HCT116 (cell line): ENCODE results near the gene SPSB3. TPM values are rescaled to one million over a fixed set of nuclear protein-coding genes. Genes with fewer than 3 reads are reported as not detected.

Experiments
- ATAC-seq: fragments of 200-7000 bp; cut with Tn5 transposase; 2 replicates; pipeline ENCODE4 v1.9.1; 2020; ENCODE audit warnings: mild to moderate bottlenecking, moderate library complexity
- BruUV-seq: library from RNA; stranded (reverse); fragments of 400-500 nt; replicated peaks from 2 replicates; lab custom pipeline; 2021; lab: Mats Ljungman, UMichigan
- CTCF ChIA-PET: fragments of 300-600 bp; sonication (Branson Sonifier 250); formaldehyde crosslinking; loops from one replicate; lab custom pipeline; 2021; ENCODE audit warnings: antibody characterized with exemption; lab: Charles Lee
- POLR2A ChIA-PET: fragments of 300-600, 350-600 bp; sonication (Branson Sonifier 250); formaldehyde crosslinking; loops from one replicate; lab custom pipeline; 2021; ENCODE audit warnings: antibody characterized with exemption; lab: Charles Lee
- RAD21 ChIA-PET, 2 experiments: fragments of 300-600 bp; sonication (Branson Sonifier 250); formaldehyde crosslinking; loops; one replicate each; lab custom pipeline; 2023; ENCODE audit warnings: low total read pairs in 2 of 2; ENCODE audit not compliant: uncharacterized antibody in 2 of 2, unreplicated experiment in 2 of 2, low non-redundant PET in 1 of 2; lab: Charles Lee
- DNase-seq: peaks from one replicate; pipeline ENCODE4 v3.0.0-alpha.2; 2010; ENCODE audit warnings: low read depth, low spot score
- H2AFZ ChIP-seq: fragments of 200-600 bp; shearing (Covaris generic), sonication (generic); 2 replicates; pipeline ENCODE4 v1.6.1; 2017; ENCODE audit warnings: low read depth, mixed run types, mixed read lengths, antibody characterized with exemption, low read length; ENCODE audit not compliant: poor library complexity, severe bottlenecking
- H3K27ac ChIP-seq: 2 replicates; pipeline ENCODE4 v1.5.1; 2012; ENCODE audit warnings: low read depth, low read length
- H3K27me3 ChIP-seq: fragments of 200-600 bp; sonication (generic); 2 replicates; pipeline ENCODE4 v1.6.1; 2016; ENCODE audit warnings: mixed run types, low read length, mixed read lengths; ENCODE audit not compliant: insufficient read depth
- H3K36me3 ChIP-seq, 2 experiments: fragments of 200-500 bp in 1 of 2; fragments of 200-600 bp in 1 of 2; sonication (Bioruptor generic) in 1 of 2; sonication (generic) in 1 of 2; 2 replicates each; pipeline versions ENCODE4 v1.5.1 to v1.6.1; 2014 to 2016; ENCODE audit warnings: low read length in 2 of 2, inconsistent platforms in 1 of 2, mixed read lengths in 1 of 2, mixed run types in 1 of 2; ENCODE audit not compliant: insufficient read depth in 2 of 2, control insufficient read depth in 1 of 2
- H3K4me1 ChIP-seq, 2 experiments: fragments of 200-600 bp in 1 of 2; sonication (generic) in 1 of 2; 2 replicates each; pipeline versions ENCODE4 v1.5.1 to v1.6.1; 2012 to 2017; ENCODE audit warnings: low read length in 2 of 2, inconsistent platforms in 1 of 2, mild to moderate bottlenecking in 1 of 2, mixed read lengths in 1 of 2, mixed run types in 1 of 2, moderate library complexity in 1 of 2; ENCODE audit not compliant: insufficient read depth in 2 of 2, control insufficient read depth in 1 of 2
- H3K4me2 ChIP-seq: fragments of 200-600 bp; sonication (generic); 2 replicates; pipeline ENCODE4 v1.6.1; 2017; ENCODE audit warnings: mixed run types, low read length, mixed read lengths
- H3K4me3 ChIP-seq, 2 experiments: fragments of 200-600 bp in 1 of 2; sonication (generic) in 1 of 2; replicated peaks in 1 of 2; 2 replicates each; pipeline ENCODE4 v1.5.1; 2011 to 2016; ENCODE audit warnings: low read length in 2 of 2, control low read depth in 1 of 2, low read depth in 1 of 2, mild to moderate bottlenecking in 1 of 2, mixed read lengths in 1 of 2, mixed run types in 1 of 2
- H3K79me2 ChIP-seq: fragments of 200-600 bp; sonication (generic); 2 replicates; pipeline ENCODE4 v1.6.1; 2017; ENCODE audit warnings: mild to moderate bottlenecking, mixed run types, low read length, moderate library complexity, mixed read lengths; ENCODE audit not compliant: insufficient read depth
- H3K9ac ChIP-seq: fragments of 200-600 bp; sonication (generic); 2 replicates; pipeline ENCODE4 v1.6.1; 2016; ENCODE audit warnings: low read length, mixed read lengths
- H3K9me2 ChIP-seq: fragments of 200-600 bp; sonication (generic), shearing (Covaris generic); 2 replicates; pipeline ENCODE4 v1.6.1; 2017; ENCODE audit warnings: mixed run types, mild to moderate bottlenecking, moderate library complexity; ENCODE audit not compliant: insufficient read depth
- H3K9me3 ChIP-seq, 2 experiments: fragments of 200-500 bp in 1 of 2; fragments of 200-600 bp in 1 of 2; sonication (Bioruptor generic) in 1 of 2; sonication (generic) in 1 of 2; 2 replicates each; pipeline ENCODE4 v1.6.1; 2014 to 2017; ENCODE audit warnings: low read length in 2 of 2, mixed read lengths in 2 of 2, inconsistent platforms in 1 of 2, low read depth in 1 of 2, mild to moderate bottlenecking in 1 of 2, mixed run types in 1 of 2, moderate library complexity in 1 of 2; ENCODE audit not compliant: control insufficient read depth in 1 of 2, insufficient read depth in 1 of 2
- H4K20me1 ChIP-seq: fragments of 200-600 bp; sonication (generic), shearing (Covaris generic); 2 replicates; pipeline ENCODE4 v1.6.1; 2017; ENCODE audit warnings: mixed run types, mild to moderate bottlenecking, moderate library complexity; ENCODE audit not compliant: insufficient read depth
- ATF3 ChIP-seq: IDR thresholded peaks from 2 replicates; pipeline ENCODE4 v1.6.1; 2012
- CBX3 ChIP-seq: IDR thresholded peaks from 2 replicates; pipeline ENCODE4 v1.6.1; 2012; ENCODE audit warnings: low read depth
- CTCF ChIP-seq, 3 experiments: fragments of 200-600 bp in 1 of 3; sonication (generic) in 1 of 3; IDR thresholded peaks in 2 of 3; conservative IDR thresholded peaks in 1 of 3; 2 replicates each; pipeline ENCODE4 v1.5.1; 2012 to 2017; ENCODE audit warnings: low read depth in 2 of 3, low read length in 2 of 3, antibody characterized with exemption in 1 of 3, borderline replicate concordance in 1 of 3, control low read depth in 1 of 3, mild to moderate bottlenecking in 1 of 3, mixed read lengths in 1 of 3, mixed run types in 1 of 3, moderate library complexity in 1 of 3; ENCODE audit not compliant: insufficient read depth in 1 of 3
- EGR1 ChIP-seq: IDR thresholded peaks from 2 replicates; pipeline ENCODE4 v1.6.1; 2012; ENCODE audit warnings: low read depth
- ELF1 ChIP-seq: IDR thresholded peaks from 2 replicates; pipeline ENCODE4 v1.6.1; 2012; ENCODE audit warnings: low read depth, borderline replicate concordance
- EZH2 ChIP-seq: fragments of 200-600 bp; sonication (generic); IDR thresholded peaks from 2 replicates; pipeline ENCODE4 v1.6.1; 2017; ENCODE audit warnings: antibody characterized with exemption, mixed run types
- EZH2phosphoT487 ChIP-seq: fragments of 200-600 bp; IDR thresholded peaks from 2 replicates; pipeline ENCODE4 v1.6.1; 2018; ENCODE audit warnings: antibody characterized with exemption, borderline replicate concordance
- JUND ChIP-seq: IDR thresholded peaks from 2 replicates; pipeline ENCODE4 v1.6.1; 2012
- POLR2A ChIP-seq: IDR thresholded peaks from 2 replicates; pipeline ENCODE4 v1.7.0; 2011; ENCODE audit warnings: borderline replicate concordance; ENCODE audit not compliant: insufficient read depth, insufficient read length; ENCODE audit errors: extremely low read depth
- POLR2AphosphoS5 ChIP-seq: IDR thresholded peaks from 2 replicates; pipeline ENCODE4 v1.6.1; 2011; ENCODE audit warnings: mild to moderate bottlenecking, low read depth, low read length, moderate library complexity
- REST ChIP-seq: IDR thresholded peaks from 2 replicates; pipeline ENCODE4 v1.6.1; 2012; ENCODE audit warnings: low read depth
- SP1 ChIP-seq: IDR thresholded peaks from 2 replicates; pipeline ENCODE4 v1.6.1; 2012; ENCODE audit warnings: low read depth
- SRF ChIP-seq: IDR thresholded peaks from 2 replicates; pipeline ENCODE4 v1.6.1; 2012; ENCODE audit warnings: low read depth
- TCF7L2 ChIP-seq: IDR thresholded peaks from 2 replicates; pipeline ENCODE4 v1.7.0; 2011; ENCODE audit warnings: borderline replicate concordance, inconsistent platforms; ENCODE audit not compliant: insufficient read depth, insufficient read length; ENCODE audit errors: extremely low read depth
- ZFX ChIP-seq: fragments of 450-650 bp; IDR thresholded peaks from 2 replicates; pipeline ENCODE4 v1.6.1; 2017
- ZNF274 ChIP-seq: fragments of 200-500 bp; sonication (Bioruptor generic); IDR thresholded peaks from 2 replicates; pipeline ENCODE4 v1.6.1; 2014; ENCODE audit warnings: mild to moderate bottlenecking, low read depth, low read length, inconsistent platforms
- intact Hi-C: fragments of 100-400 bp; cut with micrococcal nuclease; formaldehyde crosslinking; loops from 2 replicates; pipeline ENCODE4 v1.10.0; 2022
- total RNA-seq: library from RNA; stranded (reverse); gene quantifications from one replicate; pipeline ENCODE4 v1.2.1, GENCODE V29; 2021; ENCODE audit not compliant: unreplicated experiment

The SPSB3 gene
- total RNA-seq, 1 experiment from 2014 or later: 31.6 TPM

GRCh38 chr16:1758923-1759322, 23.4 kb downstream of the SPSB3 start:
- ATAC-seq: no peak
- no TSS peak for BruUV-seq
- TF ChIP-seq ZNF274: no peak
- no peak for TF ChIP-seq EZH2phosphoT487
- TF ChIP-seq CBX3: no peak
- no peak for TF ChIP-seq JUND
- no peak for TF ChIP-seq POLR2A
- TF ChIP-seq POLR2AphosphoS5: no peak
- no peak for TF ChIP-seq EZH2
- no peak for TF ChIP-seq SRF
- TF ChIP-seq ZFX: no peak
- no peak for TF ChIP-seq ELF1
- TF ChIP-seq ATF3: no peak
- TF ChIP-seq TCF7L2: no peak
- Histone ChIP-seq H3K27me3 (no peaks in the 10 kb centered on the region), H3K9ac (no peak overlapping the region), H4K20me1 (no peaks in the 10 kb centered on the region), H3K4me2 (no peak overlapping the region), H3K27ac (no peak overlapping the region), H3K9me3 (no peaks in the 10 kb centered on the region), H2AFZ (no peak overlapping the region), H3K79me2 (no peaks in the 10 kb centered on the region), H3K9me2 (no peaks in the 10 kb centered on the region), H3K4me3 (no peak overlapping the region), H3K4me1 (peaks cover 8 to 12% of the 10 kb centered on the region in 2 experiments; a peak in 3 of 4 replicates), H3K36me3 (peaks cover 0 to 6% of the 10 kb centered on the region in 2 experiments; a peak in 1 of 4 replicates)
- ChIA-PET RAD21 (no interaction called here), POLR2A (no interaction called here), CTCF (no interaction called here)
- intact Hi-C loops: no loop called here
- DNase-seq: no peak

GRCh38 chr16:1757714-1758461, 24.5 kb downstream of the SPSB3 start:
- H4K20me1 ChIP-seq: no peaks in the 10 kb centered on the region
- peaks cover 1 to 3% of the 10 kb centered on the region in 2 experiments; a peak in 2 of 4 replicates for H3K4me1 ChIP-seq
- intact Hi-C loops: no loop called here
- no peaks in the 10 kb centered on the region for H3K27me3 ChIP-seq
- RAD21 ChIA-PET: no interaction called here
- no peaks in the 10 kb centered on the region for H3K79me2 ChIP-seq
- CTCF ChIA-PET: no interaction called here
- BruUV-seq: no TSS peak
- H3K4me2 ChIP-seq: no peak overlapping the region
- H3K9me3 ChIP-seq: no peaks in the 10 kb centered on the region
- no peaks in the 10 kb centered on the region for H3K9me2 ChIP-seq
- peaks cover 3 to 4% of the 10 kb centered on the region in 2 experiments; a peak in 2 of 4 replicates for H3K36me3 ChIP-seq
- DNase-seq (no peak), ATAC-seq (no peak)
- no peak overlapping the region for H3K9ac ChIP-seq
- H2AFZ ChIP-seq: no peak overlapping the region
- no peak overlapping the region for H3K4me3 ChIP-seq
- POLR2A ChIA-PET: no interaction called here
- H3K27ac ChIP-seq: no peak overlapping the region
- no peak for TF ChIP-seq CTCF (IDR thresholded peaks at IDR 0.05 in 2 of 3, conservative IDR thresholded peaks at IDR 0.05 in 1 of 3; ENCODE audit: borderline replicate concordance in 1 of 3, insufficient read depth in 1 of 3, low read depth in 2 of 3, low read length in 2 of 3)
- TF ChIP-seq SP1: no peak
- no peak for TF ChIP-seq ATF3
- no peak for TF ChIP-seq ELF1
- TF ChIP-seq JUND: no peak
- no peak for TF ChIP-seq REST
- no peak for TF ChIP-seq EGR1
